A549 (cell line): ENCODE measurements around the gene CAMK1G. TPM values are rescaled to one million over a fixed set of nuclear protein-coding genes. Genes with fewer than 3 reads are reported as not detected.
A peak's percentile ranks its signal among the peaks of the same experiment; 100 is the strongest.

Source experiments
- ATAC-seq, 2 experiments: fragments of 200-7000 bp in 1 of 2; fragments of >200 bp in 1 of 2; cut with Nextera tagmentation in 1 of 2; cut with Tn5 transposase in 1 of 2; 3 replicates each; pipeline versions ENCODE4 v1.8.0 to v1.9.1; 2018 to 2020; ENCODE audit warnings: mild to moderate bottlenecking in 1 of 2, moderate library complexity in 1 of 2
- CTCF ChIA-PET: fragments of 300-600 bp; sonication (Branson Sonifier 250); formaldehyde crosslinking; extraction: SDS; loops from one replicate; lab custom pipeline; 2021; ENCODE audit warnings: antibody characterized with exemption, inconsistent platforms; lab: Yijun Ruan, JAX
- POLR2A ChIA-PET: fragments of 350-600 bp; formaldehyde crosslinking; extraction: SDS; loops from one replicate; lab custom pipeline; 2021; ENCODE audit warnings: antibody characterized with exemption, inconsistent platforms; lab: Yijun Ruan, JAX
- DNase-seq, 2 experiments: peaks; one replicate each; pipeline versions ENCODE4 v3.0.0 to v3.0.0-alpha.2; 2011 to 2016; ENCODE audit warnings: low read depth in 1 of 2, low spot score in 1 of 2
- FAIRE-seq: peaks from 2 replicates; lab custom pipeline; 2011; peaks lifted over from hg19 to GRCh38; lab: Jason Lieb, UNC
- H3K27ac ChIP-seq, 2 experiments: fragments of >200 bp; sonication (Bioruptor Twin); formaldehyde crosslinking; 3 replicates each; pipeline ENCODE4 v1.5.1; 2016 to 2017
- H3K4me1 ChIP-seq: fragments of >200 bp; sonication (Bioruptor Twin); formaldehyde crosslinking; 3 replicates; pipeline ENCODE4 v1.6.1; 2016
- H3K4me2 ChIP-seq: fragments of >200 bp; sonication (Bioruptor Twin); formaldehyde crosslinking; 3 replicates; pipeline ENCODE4 v1.6.1; 2016
- H3K4me3 ChIP-seq: fragments of >200 bp; sonication (Bioruptor Twin); formaldehyde crosslinking; 3 replicates; pipeline ENCODE4 v1.5.1; 2016
- H3K9me3 ChIP-seq: fragments of >200 bp; sonication (Bioruptor Twin); formaldehyde crosslinking; 3 replicates; pipeline ENCODE4 v1.6.1; 2016
- CEBPB ChIP-seq, 2 experiments: fragments of >200 bp in 1 of 2; sonication (Bioruptor Twin) in 1 of 2; formaldehyde crosslinking in 1 of 2; IDR thresholded peaks; 2 replicates each; pipeline ENCODE4 v1.6.1; 2012 to 2016
- E2F6 ChIP-seq: IDR thresholded peaks from 2 replicates; pipeline ENCODE4 v1.6.1; 2012; ENCODE audit warnings: low read depth, borderline replicate concordance
- EHF ChIP-seq: fragments of 250-450 bp; sonication (Bioruptor Pico); IDR thresholded peaks from 2 replicates; pipeline ENCODE4 v1.5.0; 2020; ENCODE audit warnings: mild to moderate bottlenecking
- ELK1 ChIP-seq: fragments of 150-350 bp; IDR thresholded peaks from 2 replicates; pipeline ENCODE4 v1.6.1; 2014; ENCODE audit warnings: low read depth, mild to moderate bottlenecking, low read length
- ESRRA ChIP-seq: fragments of 150-350 bp; IDR thresholded peaks from 2 replicates; pipeline ENCODE4 v1.6.1; 2014; ENCODE audit warnings: mild to moderate bottlenecking, low read length, borderline replicate concordance
- FOSL2 ChIP-seq, 2 experiments: fragments of 450-650 bp in 1 of 2; fragments of >200 bp in 1 of 2; sonication (Bioruptor Twin) in 1 of 2; formaldehyde crosslinking; IDR thresholded peaks; 2 replicates each; pipeline versions ENCODE4 v1.5.0 to v1.6.1; 2016 to 2020; ENCODE audit warnings: mild to moderate bottlenecking in 1 of 2, moderate library complexity in 1 of 2
- HES2 ChIP-seq: fragments of >200 bp; sonication (Bioruptor Twin); formaldehyde crosslinking; IDR thresholded peaks from 2 replicates; pipeline ENCODE4 v1.6.1; 2016
- HMGXB4 ChIP-seq: fragments of 250-450 bp; sonication (Bioruptor Pico); IDR thresholded peaks from 2 replicates; pipeline ENCODE4 v1.5.0; 2021; ENCODE audit warnings: mild to moderate bottlenecking, moderate library complexity, borderline replicate concordance
- HOXA7 ChIP-seq: fragments of 250-450 bp; sonication (Bioruptor Pico); IDR thresholded peaks from 2 replicates; pipeline ENCODE4 v1.5.0; 2020; ENCODE audit warnings: mild to moderate bottlenecking, moderate library complexity
- HOXB13 ChIP-seq: fragments of 250-450 bp; sonication (Bioruptor Pico); IDR thresholded peaks from 2 replicates; pipeline ENCODE4 v1.5.0; 2020; ENCODE audit warnings: low read depth, mild to moderate bottlenecking, moderate library complexity
- HOXB5 ChIP-seq: fragments of 250-450 bp; sonication (Bioruptor Pico); IDR thresholded peaks from 2 replicates; pipeline ENCODE4 v1.5.0; 2020; ENCODE audit warnings: mild to moderate bottlenecking, moderate library complexity
- JUNB ChIP-seq: fragments of >200 bp; sonication (Bioruptor Twin); formaldehyde crosslinking; IDR thresholded peaks from 2 replicates; pipeline ENCODE4 v1.6.1; 2016
- NFE2L2 ChIP-seq: fragments of 150-350 bp; conservative IDR thresholded peaks from 2 replicates; pipeline ENCODE4 v1.6.1; 2014; ENCODE audit warnings: low read length
- NPAS2 ChIP-seq: fragments of 250-450 bp; sonication (Bioruptor Pico); IDR thresholded peaks from 2 replicates; pipeline ENCODE4 v1.8.0; 2022; ENCODE audit warnings: mild to moderate bottlenecking, moderate library complexity, borderline replicate concordance
- PBX3 ChIP-seq: IDR thresholded peaks from 2 replicates; pipeline ENCODE4 v1.6.1; 2012
- RAD21 ChIP-seq, 2 experiments: fragments of >200 bp in 1 of 2; sonication (Bioruptor Twin) in 1 of 2; formaldehyde crosslinking in 1 of 2; IDR thresholded peaks in 1 of 2; conservative IDR thresholded peaks in 1 of 2; 2 replicates in 1 of 2; 3 replicates in 1 of 2; pipeline ENCODE4 v1.6.1; 2012 to 2018; ENCODE audit warnings: inconsistent platforms in 1 of 2
- REST ChIP-seq: fragments of 200-600 bp; sonication (generic); IDR thresholded peaks from 2 replicates; pipeline ENCODE4 v1.6.1; 2016; ENCODE audit warnings: antibody characterized with exemption, mild to moderate bottlenecking, moderate library complexity
- RNF2 ChIP-seq: fragments of 200-600 bp; sonication (generic); IDR thresholded peaks from 2 replicates; pipeline ENCODE4 v1.6.1; 2016; ENCODE audit warnings: low read depth, mild to moderate bottlenecking, antibody characterized with exemption, moderate library complexity, borderline replicate concordance
- SREBF2 ChIP-seq: fragments of 450-650 bp; IDR thresholded peaks from 2 replicates; pipeline ENCODE4 v1.6.1; 2014; ENCODE audit warnings: mild to moderate bottlenecking, moderate library complexity
- TP53 ChIP-seq: fragments of 250-450 bp; sonication (Bioruptor Pico); IDR thresholded peaks from 2 replicates; pipeline ENCODE4 v1.5.0; 2021; ENCODE audit warnings: mild to moderate bottlenecking, moderate library complexity
- USF2 ChIP-seq: fragments of 450-650 bp; IDR thresholded peaks from 2 replicates; pipeline ENCODE4 v1.6.1; 2014; ENCODE audit warnings: antibody characterized with exemption
- ZC3H11A ChIP-seq: fragments of 450-650 bp; IDR thresholded peaks from 2 replicates; pipeline ENCODE4 v1.6.1; 2014; ENCODE audit warnings: antibody characterized with exemption, mild to moderate bottlenecking
- ZNF302 ChIP-seq: fragments of 250-450 bp; sonication (Bioruptor Pico); IDR thresholded peaks from 2 replicates; pipeline ENCODE4 v1.9.0; 2021; ENCODE audit warnings: inconsistent platforms, mild to moderate bottlenecking, moderate library complexity
- WGBS: methylation state at CpG from one replicate; pipeline ENCODE4 v1.1.6; 2017; ENCODE audit errors: missing lambda C conversion rate; 5-methylcytosine and 5-hydroxymethylcytosine counted together
- polyA plus RNA-seq, 4 experiments: library from polyadenylated mRNA; depleted of rRNA in 3 of 4; stranded (reverse); fragments of >200 nt; fragmentation: RNase III in 1 of 4; extraction: RNeasy Plus Mini Kit Qiagen cat#74134 plus additional on column Dnase treatment in 1 of 4; gene quantifications; 2 replicates in 3 of 4; 3 replicates in 1 of 4; pipeline ENCODE4 v1.2.3, GENCODE V29; 2011 to 2017

CAMK1G gene
- polyA plus RNA-seq, 2 of the 4 experiments (the other 2 are of a cell fraction) = 0.03 to 0.08 TPM

- TF ChIP-seq HES2 (no peak), ELK1 (no peak), E2F6 (no peak), CEBPB (IDR thresholded peaks at IDR 0.05) (no peak), PBX3 (no peak), RAD21 (conservative IDR thresholded peaks at IDR 0.05 in 1 of 2, IDR thresholded peaks at IDR 0.05 in 1 of 2) (no peak), HOXB5 (CRISPR knock-in tag) (no peak), ZC3H11A (no peak), RNF2 (no peak), JUNB (no peak), ZNF302 (CRISPR knock-in tag) (no peak), ESRRA (no peak), FOSL2 (IDR thresholded peaks at IDR 0.05) (no peak), FOSL2 (CRISPR knock-in tag; IDR thresholded peaks at IDR 0.05) (no peak), SREBF2 (no peak), NPAS2 (CRISPR knock-in tag) (no peak), HOXB13 (no peak), HOXA7 (CRISPR knock-in tag) (no peak), TP53 (no peak)
- TF ChIP-seq, all 56 proteins: peak for 0
- Histone ChIP-seq H3K27ac (peak within 1 kb of the TSS; percentile 73 to 81; a peak in 5 of 6 replicates), H3K4me2 (peak within 1 kb of the TSS; percentile 73), H3K9me3 (no peaks in the 10 kb centered on the region), H3K4me1 (peaks cover 78% of the 10 kb centered on the region), H3K4me3 (0 out of 3 replicates have a peak within 1 kb of the TSS, but pooled peaks have one; percentile 3)
- FAIRE-seq = no peak
- ChIA-PET POLR2A (no interaction called here), CTCF (interaction anchor here (0.6 to 4.2 kb wide), 8 partner anchors 21 to 332 kb away, joined by 3 to 20 read pairs (median 4); no protein-coding TSS in a partner anchor)
- peak in 1 of 2 experiments; percentile 30; a peak in 3 of 6 replicates for ATAC-seq
- peak in 1 of 2 experiments; percentile 61 for DNase-seq
- WGBS = 67% methylated on average over 11 of the region's 14 CpGs
Observed at GRCh38 chr1:209652121-209652735, 68.7 kb downstream of the CAMK1G start, which contains the start of gene LAMB3. Gene LAMB3 (minus strand): TSS chr1:209652425. CDS start chr1:209650944, 1,481 bp downstream.

GRCh38 chr1:209652873-209653401 is 69.4 kb downstream of the CAMK1G start:
- H3K27ac ChIP-seq = peak overlapping the region; percentile 73 to 81; a peak in 5 of 6 replicates
- DNase-seq = peak in 1 of 2 experiments; percentile 60
- H3K4me3 ChIP-seq = no peak overlapping the region
- H3K4me2 ChIP-seq = peak overlapping the region; percentile 73
- CTCF ChIA-PET = interaction anchor here (0.8 to 4.2 kb wide), 8 partner anchors 20 to 158 kb away, joined by 3 to 20 read pairs (median 4); no protein-coding TSS in a partner anchor
- peak; percentile 18 for FAIRE-seq
- peaks cover 71% of the 10 kb centered on the region for H3K4me1 ChIP-seq
- ATAC-seq = peak; percentile 10 to 18; a peak in 3 of 6 replicates
- 44% methylated on average over 3 of the region's 3 CpGs for WGBS
- TF ChIP-seq FOSL2 (IDR thresholded peaks at IDR 0.05) (no peak), FOSL2 (CRISPR knock-in tag; IDR thresholded peaks at IDR 0.05) (peak; percentile 24; the same call in 1 of the 2 replicates), NFE2L2 (no peak), REST (peak; percentile 81), HMGXB4 (CRISPR knock-in tag) (no peak), ESRRA (no peak), USF2 (no peak), TP53 (no peak), EHF (no peak), RAD21 (conservative IDR thresholded peaks at IDR 0.05 in 1 of 2, IDR thresholded peaks at IDR 0.05 in 1 of 2) (no peak)
- POLR2A ChIA-PET = interaction anchor here (0.6 kb wide), 1 partner anchor 1568 kb away, joined by 3 read pairs; no protein-coding TSS in a partner anchor
- H3K9me3 ChIP-seq = no peaks in the 10 kb centered on the region
